Nephron progenitor cell (in vitro differentiated cells): ENCODE data around the gene MYO7B.

Source experiments
- DNase-seq: peaks from one replicate; pipeline ENCODE4 v3.0.0; 2021
- H3K27ac Mint-ChIP-seq: 2 replicates; pipeline ENCODE4 v1.8.0; 2021; ENCODE audit warnings: mild to moderate bottlenecking, moderate library complexity, mixed read lengths
- H3K27me3 Mint-ChIP-seq: 2 replicates; pipeline ENCODE4 v1.8.0; 2021; ENCODE audit warnings: mild to moderate bottlenecking, low read depth, mixed read lengths; ENCODE audit not compliant: poor library complexity
- H3K36me3 Mint-ChIP-seq: 2 replicates; pipeline ENCODE4 v1.8.0; 2021; ENCODE audit warnings: low read depth, mixed read lengths
- H3K4me1 Mint-ChIP-seq: 2 replicates; pipeline ENCODE4 v1.8.0; 2021; ENCODE audit warnings: mixed read lengths
- H3K4me3 Mint-ChIP-seq: 2 replicates; pipeline ENCODE4 v1.8.0; 2021; ENCODE audit warnings: mild to moderate bottlenecking, moderate library complexity, mixed read lengths
- H3K9me3 Mint-ChIP-seq: 2 replicates; pipeline ENCODE4 v1.8.0; 2021; ENCODE audit warnings: mild to moderate bottlenecking, moderate library complexity, mixed read lengths
- CTCF ChIP-seq: fragments of 200-600 bp; sonication (generic); IDR thresholded peaks from 2 replicates; pipeline ENCODE4 v1.5.0; 2021; ENCODE audit warnings: antibody characterized with exemption

Gene MYO7B

DNA sequence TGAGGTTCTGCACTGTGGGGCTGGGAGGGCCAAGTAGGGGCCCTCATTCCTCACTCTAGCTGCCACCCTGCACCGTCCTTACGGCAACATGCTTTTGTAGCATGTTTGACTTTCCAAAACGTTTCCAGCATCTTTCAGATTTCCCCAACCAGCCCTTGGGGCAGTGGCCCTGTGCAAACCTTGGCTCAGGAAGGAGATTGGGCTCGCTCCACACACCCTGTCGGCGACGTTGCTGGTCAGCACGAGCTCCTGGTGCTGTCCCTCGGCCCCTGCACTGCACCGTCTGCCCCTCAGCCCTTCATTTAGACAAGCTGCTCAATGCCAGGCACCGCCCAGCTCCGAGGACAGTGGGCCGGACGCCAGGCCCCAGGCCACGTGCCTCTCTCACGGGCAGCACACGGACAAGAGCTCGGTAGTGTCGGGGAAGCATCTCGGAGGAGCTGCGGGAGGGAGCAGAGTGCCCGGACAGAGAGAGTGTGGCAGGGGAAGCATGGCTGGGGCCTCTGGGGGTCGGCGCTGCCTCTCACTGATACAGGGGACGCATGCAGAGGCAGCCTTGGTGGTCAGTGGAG lies 117.4 kb downstream of the MYO7B start:
- no peak for DNase-seq
- Mint-ChIP-seq H3K27me3 (peaks cover 5% of the 10 kb centered on the region), H3K36me3 (no peaks in the 10 kb centered on the region), H3K27ac (peak overlapping the region; percentile 54), H3K4me3 (no peak overlapping the region), H3K9me3 (no peaks in the 10 kb centered on the region), H3K4me1 (peaks cover 13% of the 10 kb centered on the region)
- TF ChIP-seq CTCF = no peak

- no peak for TF ChIP-seq CTCF
- H3K27me3 Mint-ChIP-seq = peaks cover 5% of the 10 kb centered on the region
- no peak overlapping the region for H3K4me3 Mint-ChIP-seq
- H3K27ac Mint-ChIP-seq = no peak overlapping the region
- peaks cover 10% of the 10 kb centered on the region for H3K4me1 Mint-ChIP-seq
- no peaks in the 10 kb centered on the region for H3K9me3 Mint-ChIP-seq
- no peak for DNase-seq
- no peaks in the 10 kb centered on the region for H3K36me3 Mint-ChIP-seq
Observed at GRCh38 chr2:127653421-127654083, 118.1 kb downstream of the MYO7B start.

DNA sequence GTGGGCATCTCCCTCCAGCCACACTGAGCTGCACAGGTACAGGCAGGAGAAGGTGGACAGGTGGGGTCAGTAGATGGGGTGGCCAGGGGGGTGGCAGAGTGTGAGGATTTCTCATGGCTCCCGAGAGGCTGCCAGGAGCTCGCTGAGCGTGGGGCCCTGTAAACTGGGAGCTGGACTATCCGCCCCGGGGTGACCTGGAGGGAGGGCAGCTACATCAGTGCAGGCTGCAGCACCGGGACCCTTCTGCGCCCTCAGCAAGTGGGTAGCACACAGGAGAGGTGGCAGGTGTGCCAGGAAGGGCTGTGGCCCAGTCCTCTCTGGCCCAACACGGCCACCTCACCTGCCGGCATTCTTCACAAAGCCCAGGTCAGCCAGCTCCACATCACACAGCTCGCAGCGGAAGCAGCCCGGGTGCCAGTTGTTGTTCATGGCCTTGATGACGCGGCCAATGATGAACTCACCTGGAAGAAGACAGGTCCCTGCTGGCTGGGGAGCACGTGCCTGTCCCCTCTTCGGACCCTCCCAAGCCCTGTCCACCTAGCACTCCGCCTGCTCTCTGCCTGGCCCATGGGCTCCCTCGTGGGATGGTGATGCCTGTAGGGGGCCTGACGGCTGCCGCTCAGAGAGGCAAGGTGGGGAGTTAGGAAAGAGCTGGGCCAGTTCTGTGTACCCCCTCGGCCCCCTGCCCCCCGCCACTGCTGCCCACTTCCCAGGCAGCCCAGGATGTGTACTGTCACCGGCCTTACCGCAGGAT lies 118.8 kb downstream of the MYO7B start:
- H3K36me3 Mint-ChIP-seq = no peaks in the 10 kb centered on the region
- TF ChIP-seq CTCF = no peak
- H3K27me3 Mint-ChIP-seq = peaks cover 8% of the 10 kb centered on the region
- H3K9me3 Mint-ChIP-seq = no peaks in the 10 kb centered on the region
- peaks cover 10% of the 10 kb centered on the region for H3K4me1 Mint-ChIP-seq
- H3K27ac Mint-ChIP-seq = no peak overlapping the region
- no peak for DNase-seq
- H3K4me3 Mint-ChIP-seq = no peak overlapping the region

DNA sequence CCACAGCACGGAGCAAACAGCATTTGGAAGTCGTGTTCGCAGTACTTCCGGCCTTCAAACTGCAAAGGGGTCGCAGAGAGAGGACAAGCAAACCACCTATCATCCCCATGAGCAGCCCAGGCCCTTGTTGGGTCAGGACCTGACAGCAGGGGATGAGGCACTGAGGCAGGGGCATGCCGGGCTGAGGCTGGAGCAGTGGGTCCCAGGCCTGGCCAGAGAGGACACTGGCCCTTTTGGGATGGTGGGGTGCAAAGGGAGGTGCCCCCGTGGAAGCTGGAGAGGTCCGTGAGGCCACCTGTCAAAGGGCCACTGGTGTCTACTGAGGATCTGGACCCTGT lies 119.3 kb downstream of the MYO7B start:
- TF ChIP-seq CTCF = no peak
- Mint-ChIP-seq H3K4me1 (peaks cover 6% of the 10 kb centered on the region), H3K9me3 (no peaks in the 10 kb centered on the region), H3K36me3 (no peaks in the 10 kb centered on the region), H3K4me3 (no peak overlapping the region), H3K27ac (no peak overlapping the region), H3K27me3 (peaks cover 8% of the 10 kb centered on the region)
- no peak for DNase-seq

DNA sequence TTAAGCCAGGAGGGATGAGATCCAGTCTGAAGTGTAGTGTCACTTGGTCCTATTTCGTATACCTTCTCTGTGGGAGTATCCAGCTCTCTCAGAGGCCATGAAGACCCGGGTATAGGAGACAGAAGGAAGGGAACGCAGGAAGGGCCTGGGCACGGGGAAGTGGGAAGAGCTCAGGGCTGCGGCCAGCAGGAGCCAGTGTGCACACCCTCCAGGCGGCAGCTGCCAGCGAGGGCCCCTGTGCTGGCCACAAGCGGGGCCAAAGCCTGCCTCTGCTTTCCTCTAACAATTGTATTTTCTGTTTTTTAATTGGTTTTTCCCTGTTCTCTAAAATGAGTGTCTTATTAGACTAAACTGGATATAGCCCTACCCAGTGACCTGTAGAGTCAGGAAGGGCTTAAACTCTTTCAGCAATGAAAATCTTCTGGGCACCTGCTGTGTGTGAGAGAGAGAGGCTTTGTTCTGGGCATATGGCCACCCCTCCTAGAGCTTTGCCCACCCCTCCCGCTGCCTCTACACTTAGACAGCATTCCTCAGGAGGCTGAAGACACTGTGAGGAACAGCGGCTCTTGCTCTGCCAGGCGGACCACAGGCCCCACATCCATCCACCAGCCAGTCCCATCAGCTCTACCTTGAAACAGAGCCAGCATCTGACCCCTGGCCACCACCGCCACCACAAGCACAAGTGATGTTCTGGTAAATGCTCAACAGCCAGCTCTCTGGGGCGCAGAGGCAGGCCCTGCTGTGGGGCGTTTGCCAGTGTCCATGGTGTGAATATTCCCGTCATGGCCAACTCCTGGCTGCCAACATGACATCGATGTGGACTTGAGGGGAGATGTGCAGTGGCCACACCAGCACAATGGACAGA lies 120.0 kb downstream of the MYO7B start:
- Mint-ChIP-seq H3K36me3 (no peaks in the 10 kb centered on the region), H3K4me3 (no peak overlapping the region), H3K9me3 (no peaks in the 10 kb centered on the region), H3K27me3 (peaks cover 8% of the 10 kb centered on the region), H3K4me1 (peaks cover 4% of the 10 kb centered on the region), H3K27ac (no peak overlapping the region)
- TF ChIP-seq CTCF = no peak
- no peak for DNase-seq
